Osteoblast (primary cell): ENCODE data around the gene TMEM145. TPM values are rescaled to one million over a fixed set of nuclear protein-coding genes. Genes with fewer than 3 reads are reported as not detected.

Experiments
- DNase-seq: peaks from one replicate; pipeline ENCODE4 v3.0.0; 2011; ENCODE audit warnings: low spot score, mixed read lengths; ENCODE audit not compliant: insufficient read length; ENCODE audit errors: missing footprints
- H2AFZ ChIP-seq: 2 replicates; pipeline ENCODE4 v1.6.0; 2011; ENCODE audit warnings: mild to moderate bottlenecking, low read length
- H3K27ac ChIP-seq: 2 replicates; pipeline ENCODE4 v1.5.1; 2011; ENCODE audit warnings: mild to moderate bottlenecking, low read depth, low read length, moderate library complexity
- H3K27me3 ChIP-seq: 2 replicates; pipeline ENCODE4 v1.6.0; 2012; ENCODE audit warnings: mild to moderate bottlenecking, control low read depth, inconsistent platforms, low read length, moderate library complexity; ENCODE audit not compliant: insufficient read depth
- H3K36me3 ChIP-seq: 2 replicates; pipeline ENCODE4 v1.5.1; 2011; ENCODE audit warnings: mild to moderate bottlenecking, low read length, control low read depth, moderate library complexity; ENCODE audit not compliant: insufficient read depth
- H3K4me1 ChIP-seq: 2 replicates; pipeline ENCODE4 v1.5.1; 2011; ENCODE audit warnings: mild to moderate bottlenecking, low read length, control low read depth, moderate library complexity; ENCODE audit not compliant: insufficient read depth
- H3K4me2 ChIP-seq: 2 replicates; pipeline ENCODE4 v1.6.0; 2011; ENCODE audit warnings: mild to moderate bottlenecking, low read length; ENCODE audit not compliant: insufficient read depth
- H3K4me3 ChIP-seq: fragments of 200-600 bp; sonication (generic); 3 replicates; pipeline ENCODE4 v1.5.1; 2012; ENCODE audit warnings: mild to moderate bottlenecking, low read length, inconsistent platforms; ENCODE audit not compliant: insufficient read depth
- H3K79me2 ChIP-seq: 2 replicates; pipeline ENCODE4 v1.6.0; 2012; ENCODE audit warnings: mild to moderate bottlenecking, low read length, control low read depth, inconsistent platforms; ENCODE audit not compliant: insufficient read depth
- H3K9me3 ChIP-seq: 2 replicates; pipeline ENCODE4 v1.5.1; 2011; ENCODE audit warnings: low read depth, low read length, control low read depth
- H4K20me1 ChIP-seq: 2 replicates; pipeline ENCODE4 v1.6.0; 2012; ENCODE audit warnings: mild to moderate bottlenecking, low read length, control low read depth; ENCODE audit not compliant: insufficient read depth
- total RNA-seq: library from RNA; depleted of rRNA; stranded (reverse); fragments of >200 nt; gene quantifications from 2 replicates; pipeline ENCODE4 v1.2.3, GENCODE V29; 2012
- TF ChIP-seq, protein P1 (sequence below): IDR thresholded peaks from 2 replicates; pipeline ENCODE4 v1.5.1; 2011; ENCODE audit warnings: mild to moderate bottlenecking, low read depth, low read length, moderate library complexity; ENCODE audit errors: extremely low read depth

The TMEM145 gene
- total RNA-seq, 1 donor: not detected

DNA sequence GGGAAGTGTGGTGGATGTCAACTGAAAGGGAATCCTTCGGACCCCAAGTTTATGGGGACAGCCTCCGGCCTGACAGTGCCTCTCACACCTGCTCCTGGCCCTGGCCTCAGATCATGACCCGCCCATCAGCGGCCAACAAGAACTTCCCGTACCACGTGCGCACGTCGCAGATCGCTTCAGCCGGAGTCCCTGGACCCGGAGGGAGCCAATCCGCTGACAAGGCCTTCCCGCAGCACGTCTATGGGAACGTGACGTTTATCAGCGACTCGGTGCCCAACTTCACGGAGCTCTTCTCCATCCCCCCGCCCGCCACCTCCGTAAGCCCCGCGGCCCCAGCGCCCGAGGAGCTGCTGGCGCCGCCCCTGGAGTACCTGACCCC lies 10.4 kb downstream of the TMEM145 start:
- Histone ChIP-seq H3K79me2 (peaks cover 26% of the 10 kb centered on the region), H3K4me1 (peaks cover 13% of the 10 kb centered on the region), H4K20me1 (no peaks in the 10 kb centered on the region), H3K4me3 (no peak overlapping the region), H3K4me2 (no peak overlapping the region), H3K27me3 (peaks cover 33% of the 10 kb centered on the region), H2AFZ (no peak overlapping the region), H3K9me3 (no peaks in the 10 kb centered on the region), H3K36me3 (no peaks in the 10 kb centered on the region), H3K27ac (no peak overlapping the region)
- TF ChIP-seq, protein P1, sequence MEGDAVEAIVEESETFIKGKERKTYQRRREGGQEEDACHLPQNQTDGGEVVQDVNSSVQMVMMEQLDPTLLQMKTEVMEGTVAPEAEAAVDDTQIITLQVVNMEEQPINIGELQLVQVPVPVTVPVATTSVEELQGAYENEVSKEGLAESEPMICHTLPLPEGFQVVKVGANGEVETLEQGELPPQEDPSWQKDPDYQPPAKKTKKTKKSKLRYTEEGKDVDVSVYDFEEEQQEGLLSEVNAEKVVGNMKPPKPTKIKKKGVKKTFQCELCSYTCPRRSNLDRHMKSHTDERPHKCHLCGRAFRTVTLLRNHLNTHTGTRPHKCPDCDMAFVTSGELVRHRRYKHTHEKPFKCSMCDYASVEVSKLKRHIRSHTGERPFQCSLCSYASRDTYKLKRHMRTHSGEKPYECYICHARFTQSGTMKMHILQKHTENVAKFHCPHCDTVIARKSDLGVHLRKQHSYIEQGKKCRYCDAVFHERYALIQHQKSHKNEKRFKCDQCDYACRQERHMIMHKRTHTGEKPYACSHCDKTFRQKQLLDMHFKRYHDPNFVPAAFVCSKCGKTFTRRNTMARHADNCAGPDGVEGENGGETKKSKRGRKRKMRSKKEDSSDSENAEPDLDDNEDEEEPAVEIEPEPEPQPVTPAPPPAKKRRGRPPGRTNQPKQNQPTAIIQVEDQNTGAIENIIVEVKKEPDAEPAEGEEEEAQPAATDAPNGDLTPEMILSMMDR: no peak
- DNase-seq: peak; percentile 37

- peaks cover 2% of the 10 kb centered on the region for H4K20me1 ChIP-seq
- H2AFZ ChIP-seq: no peak overlapping the region
- peak; percentile 80 for DNase-seq
- peaks cover 13% of the 10 kb centered on the region for H3K4me1 ChIP-seq
- TF ChIP-seq, protein P1: no peak
- H3K27ac ChIP-seq: no peak overlapping the region
- H3K4me3 ChIP-seq: no peak overlapping the region
- H3K9me3 ChIP-seq: no peaks in the 10 kb centered on the region
- peaks cover 31% of the 10 kb centered on the region for H3K79me2 ChIP-seq
- H3K36me3 ChIP-seq: no peaks in the 10 kb centered on the region
- H3K27me3 ChIP-seq: peaks cover 33% of the 10 kb centered on the region
- H3K4me2 ChIP-seq: no peak overlapping the region
These were observed 10.9 kb downstream of the TMEM145 start for GRCh38 chr19:42323852-42324654.

DNA sequence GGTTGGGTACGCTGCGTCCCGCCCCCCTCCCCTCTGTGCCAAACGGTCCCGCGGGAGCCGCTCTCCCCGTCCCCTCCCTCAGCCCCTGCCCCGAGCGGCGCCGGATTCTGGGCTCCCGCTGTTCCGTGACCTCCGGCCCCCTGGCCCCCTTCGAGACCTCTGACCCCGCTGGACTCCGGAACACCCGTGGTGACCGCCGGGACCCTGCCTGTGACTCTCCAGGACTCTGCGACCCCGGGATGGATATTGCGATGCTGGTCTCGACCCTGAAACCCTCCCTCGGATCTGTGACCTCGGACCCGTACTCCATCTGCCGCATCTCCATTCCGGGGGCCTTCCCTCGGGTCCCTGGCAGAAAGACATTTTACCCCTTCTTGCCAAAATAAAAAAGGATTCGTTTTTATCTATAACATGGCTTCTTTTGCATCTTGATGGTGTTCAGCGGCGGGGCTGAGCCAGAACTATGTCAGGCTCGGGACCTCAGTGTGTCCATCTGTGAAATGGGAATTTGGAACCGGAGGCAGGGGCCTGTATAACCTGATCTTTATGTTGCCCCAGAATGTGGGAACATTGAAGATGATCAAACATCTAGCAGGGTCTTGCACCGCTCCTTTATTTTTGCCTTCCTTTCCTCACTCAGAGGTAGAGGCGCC lies 11.7 kb downstream of the TMEM145 start:
- H3K27ac ChIP-seq: no peak overlapping the region
- H3K4me3 ChIP-seq: peak overlapping the region; percentile 96
- H3K27me3 ChIP-seq: peaks cover 33% of the 10 kb centered on the region
- H2AFZ ChIP-seq: peak overlapping the region; percentile 80
- H3K79me2 ChIP-seq: peaks cover 34% of the 10 kb centered on the region
- no peaks in the 10 kb centered on the region for H3K9me3 ChIP-seq
- H4K20me1 ChIP-seq: peaks cover 4% of the 10 kb centered on the region
- peaks cover 13% of the 10 kb centered on the region for H3K4me1 ChIP-seq
- TF ChIP-seq, protein P1: no peak
- peak; percentile 78 for DNase-seq
- H3K36me3 ChIP-seq: no peaks in the 10 kb centered on the region
- peak overlapping the region; percentile 98 for H3K4me2 ChIP-seq

- peaks cover 33% of the 10 kb centered on the region for H3K27me3 ChIP-seq
- H2AFZ ChIP-seq: peak within 1 kb of the TSS; percentile 93
- peak within 1 kb of the TSS; percentile 98 for H3K4me2 ChIP-seq
- H3K9me3 ChIP-seq: no peaks in the 10 kb centered on the region
- peaks cover 34% of the 10 kb centered on the region for H3K79me2 ChIP-seq
- H4K20me1 ChIP-seq: peaks cover 8% of the 10 kb centered on the region
- H3K4me1 ChIP-seq: peaks cover 13% of the 10 kb centered on the region
- H3K36me3 ChIP-seq: no peaks in the 10 kb centered on the region
- peak within 1 kb of the TSS; percentile 96 for H3K4me3 ChIP-seq
- peak within 1 kb of the TSS; percentile 72 for H3K27ac ChIP-seq
- TF ChIP-seq, protein P1: peak; percentile 99
- peak; percentile 100 for DNase-seq
These were observed 12.3 kb downstream of the TMEM145 start, which contains the start of gene MEGF8 for GRCh38 chr19:42325308-42325895. TSS of gene MEGF8 (plus strand) at chr19:42325635. CDS start at chr19:42326244, 609 bp downstream.
